DMS 273 (cell line): ENCODE data around the gene MPO.

Source experiments
- DNase-seq: peaks from one replicate; lab custom pipeline; 2025; ENCODE audit not compliant: unreplicated experiment; lab: John Stamatoyannopoulos, UW

Gene MPO

DNA sequence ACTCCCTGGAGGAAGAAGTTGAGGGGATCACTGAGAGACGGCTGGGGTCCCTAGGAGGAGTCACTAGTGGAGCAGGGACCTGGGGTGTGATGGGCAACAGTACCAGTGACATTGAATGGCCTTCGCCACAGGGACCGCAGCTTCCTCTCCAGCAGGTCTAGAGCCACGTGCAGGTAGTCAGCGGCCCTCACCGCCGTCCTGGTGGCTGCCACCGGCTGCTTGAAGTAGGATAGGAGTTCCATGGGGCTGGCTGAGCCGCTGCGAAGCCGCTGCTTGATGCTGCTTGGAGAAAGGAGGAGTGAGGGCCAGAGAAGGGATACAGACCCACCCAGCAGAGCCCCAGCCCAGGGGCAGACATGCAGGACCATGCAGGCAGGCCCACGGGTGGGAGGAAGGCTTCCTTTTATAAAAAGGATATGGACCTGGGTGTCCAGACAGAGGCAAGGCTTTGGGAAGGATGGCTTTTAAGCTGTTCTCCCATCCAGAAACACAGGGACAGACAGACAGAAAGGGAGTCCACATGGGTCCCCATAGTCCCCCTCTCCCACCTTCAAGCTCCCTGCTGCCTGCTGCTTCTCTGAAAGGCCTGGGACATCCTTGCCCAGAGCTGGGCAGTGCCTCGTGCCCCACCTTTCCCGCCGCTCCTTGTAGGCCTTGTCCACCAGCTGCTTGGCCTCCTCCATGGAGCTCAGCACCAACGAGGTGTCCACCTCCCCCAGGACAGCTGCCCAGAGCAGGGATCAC is 827 bp downstream of the MPO start:
- DNase-seq, result no peak

- DNase-seq, result no peak
These were observed 1.6 kb downstream of the MPO start for GRCh38 chr17:58279016-58279711.

DNA sequence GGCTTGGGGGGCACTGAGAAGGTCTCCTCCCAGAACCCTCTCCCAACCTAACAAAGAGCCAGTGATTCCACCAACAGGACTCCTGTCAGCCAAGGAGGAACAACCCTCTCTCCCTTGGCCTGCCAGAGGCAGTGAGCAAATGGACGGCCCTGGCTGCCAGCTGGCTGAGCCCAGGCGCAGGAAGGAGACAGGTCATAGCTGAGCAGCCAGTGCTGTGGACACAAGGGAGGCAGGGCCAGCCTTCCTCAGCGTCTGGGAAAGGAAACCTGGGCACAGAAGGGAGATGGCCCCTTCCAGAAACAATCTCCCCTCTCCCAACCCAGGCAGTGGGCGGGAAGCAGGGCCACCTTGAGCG is 2.1 kb downstream of the MPO start:
- DNase-seq, result no peak

- DNase-seq, result no peak
These were observed 2.7 kb downstream of the MPO start for GRCh38 chr17:58277802-58278595.

GRCh38 chr17:58277107-58277801 is 3.5 kb downstream of the MPO start:
- DNase-seq, result peak; percentile 52

DNA sequence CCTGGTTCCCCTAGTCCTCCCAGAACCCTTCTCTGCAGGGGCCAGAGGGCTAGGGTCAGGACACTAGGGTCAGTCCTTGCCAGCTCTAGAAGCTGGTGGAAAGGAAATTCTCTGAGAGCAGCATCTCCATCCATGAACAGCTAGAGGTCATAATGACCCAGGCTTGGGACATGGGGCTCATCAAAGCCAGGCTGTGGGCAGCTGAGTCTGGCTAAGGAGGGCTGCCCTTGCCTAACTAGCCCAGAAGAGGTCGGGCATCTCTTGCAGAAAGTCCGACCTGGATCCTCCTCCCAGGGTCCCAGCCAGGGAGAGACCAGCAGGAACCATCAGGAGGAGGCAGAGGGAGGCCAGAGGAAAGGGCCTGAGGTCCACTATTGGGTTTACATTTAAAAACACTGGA is 4.3 kb downstream of the MPO start:
- no peak for DNase-seq

DNA sequence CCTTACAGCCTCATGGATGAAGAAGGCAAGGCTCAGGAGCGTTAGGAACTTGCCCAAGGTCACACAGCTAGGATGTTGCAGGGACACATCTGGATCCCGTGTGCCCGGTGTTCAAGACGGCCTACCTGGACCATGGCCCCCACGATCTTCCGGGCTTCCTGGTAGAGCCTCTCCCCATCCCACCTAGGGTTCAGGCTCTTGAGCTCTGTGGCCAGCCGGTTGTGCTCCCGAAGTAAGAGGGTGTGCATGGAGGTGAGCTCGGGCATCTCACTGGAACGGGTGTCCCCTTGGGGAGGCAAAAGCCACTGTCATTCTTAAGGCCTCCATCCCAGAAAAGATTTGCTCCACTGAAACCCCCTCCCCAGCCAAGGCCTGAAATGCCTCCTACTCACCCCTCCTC is 5.3 kb downstream of the MPO start:
- no peak for DNase-seq

GRCh38 chr17:58273453-58274104 is 7.2 kb downstream of the MPO start:
- DNase-seq, result no peak

DNA sequence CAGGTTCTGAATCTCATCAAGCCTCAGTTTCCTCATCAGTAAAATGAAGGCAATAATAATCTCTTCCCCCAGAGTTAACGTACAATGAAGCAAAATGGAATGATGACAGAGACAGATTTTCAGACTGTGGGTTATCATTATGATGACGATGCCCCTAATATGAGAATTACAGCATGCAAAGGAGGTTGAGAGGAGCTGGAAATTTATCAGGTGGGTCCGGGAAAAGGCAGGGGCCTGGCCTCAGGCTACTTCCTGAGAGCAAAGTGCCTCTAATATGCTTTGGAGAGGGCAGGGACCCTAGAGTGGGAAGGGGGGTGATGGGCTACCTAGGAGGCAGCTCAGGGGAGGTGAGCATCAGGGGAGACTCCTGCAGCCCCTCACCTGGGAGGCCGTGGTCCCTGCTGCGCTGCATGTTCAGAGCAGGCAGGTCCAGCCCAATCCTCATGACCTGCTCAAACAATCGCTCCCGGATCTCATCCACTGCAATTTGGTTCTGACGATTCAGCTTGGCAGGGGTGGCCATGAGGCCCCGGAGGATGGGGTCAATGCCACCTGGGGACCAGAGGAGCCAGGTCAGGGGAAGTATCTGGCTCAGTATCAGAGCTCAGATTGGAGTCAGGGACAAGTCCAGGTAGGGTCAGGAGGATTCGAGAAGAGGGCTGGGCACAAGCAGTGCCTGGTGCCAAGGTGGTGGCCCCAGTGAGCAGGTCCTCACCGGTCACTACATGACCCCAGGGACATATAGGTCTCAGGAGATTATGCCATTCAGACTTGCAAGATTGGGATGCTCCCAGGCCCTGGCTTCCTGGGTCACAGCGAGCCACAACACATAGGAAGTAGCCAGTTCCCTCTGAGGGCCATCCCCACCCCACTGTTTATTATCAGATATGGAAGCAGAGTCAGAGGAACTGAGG is 8.1 kb downstream of the MPO start:
- DNase-seq, result no peak

GRCh38 chr17:58271216-58271931 is 9.4 kb downstream of the MPO start:
- DNase-seq, result no peak

DNA sequence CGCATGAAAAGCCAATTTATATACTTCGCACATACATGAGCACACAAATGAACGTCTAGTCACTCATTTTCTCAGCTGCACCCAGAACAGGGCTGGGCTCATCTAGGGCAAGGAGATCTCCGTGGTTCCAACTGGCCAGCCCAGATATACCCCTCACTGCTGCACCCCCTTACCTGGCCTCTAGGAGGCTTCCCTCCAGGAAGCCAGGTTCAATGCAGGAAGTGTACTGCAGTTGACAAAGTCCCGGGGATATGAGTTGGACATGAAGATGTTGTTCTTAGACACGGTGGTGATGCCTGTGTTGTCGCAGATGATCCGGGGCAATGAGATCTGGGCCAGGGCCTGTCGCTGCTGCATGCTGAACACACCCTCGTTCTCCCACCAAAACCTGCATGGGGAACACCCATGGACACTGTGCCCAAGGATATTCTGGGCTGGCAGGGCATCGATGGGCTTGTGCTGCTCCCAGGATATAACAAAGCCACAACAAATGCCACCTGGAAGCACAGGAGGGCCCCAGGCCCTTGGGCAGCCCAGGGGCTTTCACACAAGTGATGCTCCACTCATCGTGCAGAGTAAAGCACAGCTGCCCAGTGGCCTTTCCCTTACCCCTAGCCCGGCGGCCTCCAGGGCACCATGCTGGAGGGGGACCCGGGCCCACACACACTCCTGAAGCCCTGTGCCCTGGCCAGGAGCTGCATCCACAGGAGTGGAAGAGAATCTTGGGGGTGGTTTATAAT is 10.1 kb downstream of the MPO start:
- no peak for DNase-seq

- no peak for DNase-seq
These were observed 11.0 kb downstream of the MPO start for GRCh38 chr17:58269557-58270291.

DNA sequence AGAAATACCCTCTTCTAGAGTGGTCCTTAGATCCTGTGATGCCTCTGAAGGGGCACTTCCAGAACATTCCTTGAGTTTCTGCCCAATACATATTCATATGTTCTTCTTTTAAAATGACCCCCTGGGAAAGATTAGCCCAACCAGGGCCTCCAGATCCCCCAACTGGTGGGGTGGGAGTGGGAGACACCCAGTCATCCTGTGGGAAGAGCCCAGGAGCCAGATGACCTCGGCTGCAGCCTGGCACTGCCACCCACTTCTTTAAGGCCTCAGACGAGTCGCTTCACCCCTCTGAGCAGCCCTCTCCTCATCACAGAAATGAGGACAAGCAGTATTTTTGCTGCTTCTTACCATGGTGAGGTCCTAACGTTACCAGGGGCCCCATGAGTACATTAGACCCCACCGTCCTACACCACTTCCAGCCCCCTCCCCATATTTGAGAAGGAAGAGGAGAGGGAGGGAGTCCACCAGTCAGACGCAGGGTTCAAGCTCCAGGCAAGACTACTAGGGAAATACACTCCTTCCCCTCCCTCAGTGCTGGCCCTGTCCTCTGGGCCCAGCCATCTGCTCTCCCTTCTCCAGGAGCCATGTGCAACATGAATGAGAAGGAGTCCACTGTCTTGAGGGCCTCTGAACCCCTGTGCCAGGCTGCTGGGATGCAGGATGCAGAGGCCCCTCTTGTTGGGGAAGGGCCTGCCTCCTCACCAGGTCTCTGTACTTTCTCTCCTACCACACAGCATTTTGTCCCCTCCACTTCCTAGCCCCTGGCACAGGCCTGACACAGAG is 11.8 kb downstream of the MPO start:
- no peak for DNase-seq

DNA sequence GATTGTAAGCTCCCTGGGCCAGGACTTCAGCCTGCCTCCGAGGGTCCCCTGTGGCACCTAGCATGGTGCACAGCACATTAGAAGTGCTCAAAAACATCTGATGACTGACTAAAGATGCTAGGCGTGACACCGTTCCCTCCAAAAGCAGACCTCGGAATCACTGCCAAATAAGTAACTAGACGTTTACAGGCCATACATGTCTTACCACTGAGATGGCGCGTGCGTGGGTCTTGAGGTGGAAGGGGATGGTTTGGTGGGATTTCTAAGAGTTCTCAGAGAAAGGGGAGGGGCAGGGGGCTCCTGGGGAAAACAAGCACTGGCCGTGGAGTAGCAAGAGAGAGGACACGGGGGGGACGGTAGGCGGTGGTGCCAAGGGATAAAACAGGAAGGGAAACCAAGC is 12.4 kb downstream of the MPO start:
- no peak for DNase-seq

GRCh38 chr17:58267347-58268324 is 13.1 kb downstream of the MPO start:
- DNase-seq, result no peak
